T-helper 1 cell (primary cell): ENCODE data around the gene OLA1.

ENCODE experiments used
- DNase-seq, 5 donors: peaks; one replicate each; pipeline ENCODE4 v3.0.0-alpha.2; 2012 to 2020

OLA1 gene

DNA sequence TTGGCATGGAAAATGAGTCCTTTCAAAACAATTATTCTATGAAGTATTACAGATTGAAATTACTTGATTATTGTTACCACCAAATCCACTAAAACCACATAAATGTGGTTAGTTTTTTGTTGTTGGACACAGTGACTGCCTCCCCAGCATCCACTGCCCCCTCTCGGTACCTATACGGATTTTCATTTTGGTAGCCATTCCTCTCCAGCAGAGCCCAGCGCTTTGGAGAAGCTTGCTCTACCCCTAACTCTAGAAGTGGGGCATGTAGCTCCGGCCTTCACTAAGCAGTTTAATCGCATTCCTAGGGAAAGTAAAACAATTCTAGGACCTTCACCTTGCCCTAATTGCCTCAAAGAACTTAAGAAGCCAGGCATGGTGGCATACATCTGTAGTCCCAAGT is 24.2 kb downstream of the OLA1 start:
- DNase-seq = no peak

DNA sequence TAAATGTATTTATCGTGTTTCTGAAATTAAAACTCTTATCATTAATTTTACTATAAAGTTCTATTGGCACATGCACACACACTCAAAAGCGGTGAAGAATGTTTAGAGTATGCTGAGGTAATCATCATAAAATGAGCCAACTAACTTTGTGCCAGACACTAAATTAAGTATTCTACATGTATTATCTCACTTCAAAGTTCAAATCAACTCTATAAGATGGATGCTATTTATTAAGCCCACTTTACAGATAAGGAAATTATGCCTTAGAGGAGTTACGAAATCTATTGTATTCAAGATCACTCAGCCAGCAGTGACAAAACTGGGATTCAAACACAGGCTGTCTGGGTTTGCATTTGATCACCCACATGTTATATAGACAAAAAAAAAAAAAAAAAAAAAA is 24.9 kb downstream of the OLA1 start:
- DNase-seq = no peak

GRCh38 chr2:174222154-174222553 is 26.2 kb downstream of the OLA1 start:
- DNase-seq = no peak

GRCh38 chr2:174219321-174219720 is 29.0 kb downstream of the OLA1 start:
- DNase-seq = no peak

- no peak for DNase-seq
Observed at GRCh38 chr2:174218773-174219172, 29.6 kb downstream of the OLA1 start.

- no peak for DNase-seq
Observed at GRCh38 chr2:174217869-174218268, 30.5 kb downstream of the OLA1 start.

DNA sequence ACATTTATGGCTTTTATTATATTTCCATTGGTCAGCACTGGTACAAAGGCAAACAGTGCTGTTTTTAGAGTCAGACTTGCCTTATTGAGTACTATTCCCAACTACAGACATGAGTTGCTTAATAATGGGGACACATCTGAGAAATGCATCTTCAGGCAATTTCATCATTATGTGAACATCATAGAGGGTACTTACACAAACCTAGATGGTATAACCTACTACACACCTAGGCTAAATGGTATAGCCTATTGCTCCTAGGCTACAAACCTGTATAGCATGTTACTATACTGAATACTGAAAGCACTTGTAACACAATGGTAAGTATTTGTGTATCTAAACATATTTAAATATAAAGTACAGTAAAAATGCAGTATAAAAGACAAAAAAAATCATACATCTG is 36.4 kb downstream of the OLA1 start:
- DNase-seq = no peak

- no peak for DNase-seq
Observed at GRCh38 chr2:174210862-174211261, 37.5 kb downstream of the OLA1 start.

DNA sequence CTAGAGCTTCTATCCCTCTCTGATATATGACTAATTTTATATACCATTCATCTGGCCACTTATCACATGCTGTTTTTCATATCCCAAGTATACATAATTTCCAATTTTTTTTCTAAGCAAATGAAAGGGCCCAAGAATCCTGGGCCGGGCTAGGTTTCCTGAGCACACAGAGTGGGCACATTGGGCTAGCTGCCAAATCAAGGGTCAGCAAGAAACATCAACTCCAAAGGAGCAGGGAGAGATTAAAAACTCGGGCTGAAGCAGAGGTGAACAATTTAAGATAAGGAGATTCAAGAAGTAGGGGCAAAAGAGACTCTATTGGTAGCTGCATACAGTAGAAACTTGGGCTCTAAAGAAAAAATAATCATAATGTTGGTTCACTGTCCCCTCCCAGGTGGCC is 39.0 kb downstream of the OLA1 start:
- DNase-seq = no peak

DNA sequence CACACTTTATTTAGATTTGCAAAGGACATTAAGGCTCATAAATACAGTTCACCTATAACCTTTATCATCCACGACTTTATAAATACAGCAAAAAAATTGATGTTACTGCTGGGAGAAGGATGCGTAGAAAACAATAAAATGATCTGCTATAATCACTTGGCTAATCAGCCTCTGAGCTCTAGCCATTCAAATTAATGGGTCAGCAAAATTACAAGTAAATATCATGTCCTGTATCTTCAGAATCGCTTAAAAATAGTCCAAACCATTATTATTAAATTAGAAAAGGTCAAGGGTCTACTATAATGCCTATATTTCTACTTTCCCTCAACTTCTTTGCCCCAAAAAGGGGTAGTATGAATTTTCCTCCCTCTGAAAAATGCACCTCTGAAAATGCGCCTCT is 40.3 kb downstream of the OLA1 start:
- no peak for DNase-seq

DNA sequence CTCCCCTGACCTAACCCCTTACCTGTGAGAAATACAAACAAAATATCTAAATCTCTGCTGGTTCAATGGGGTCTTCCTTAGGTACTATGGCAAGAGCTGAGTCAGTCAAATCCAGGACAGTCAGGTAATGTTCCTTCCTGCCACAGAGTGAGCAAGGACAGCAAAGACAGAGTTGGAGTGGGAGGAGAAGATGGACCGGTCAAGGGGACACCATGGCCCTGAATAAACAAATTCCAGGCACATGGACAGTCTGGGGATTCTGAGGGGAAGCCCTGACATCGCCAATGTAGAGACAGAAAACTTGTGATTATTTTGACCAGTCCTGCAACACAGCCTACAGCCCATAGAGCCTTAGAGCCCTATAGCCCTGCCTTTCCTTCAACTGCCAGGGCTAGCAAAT is 42.8 kb downstream of the OLA1 start:
- no peak for DNase-seq

DNA sequence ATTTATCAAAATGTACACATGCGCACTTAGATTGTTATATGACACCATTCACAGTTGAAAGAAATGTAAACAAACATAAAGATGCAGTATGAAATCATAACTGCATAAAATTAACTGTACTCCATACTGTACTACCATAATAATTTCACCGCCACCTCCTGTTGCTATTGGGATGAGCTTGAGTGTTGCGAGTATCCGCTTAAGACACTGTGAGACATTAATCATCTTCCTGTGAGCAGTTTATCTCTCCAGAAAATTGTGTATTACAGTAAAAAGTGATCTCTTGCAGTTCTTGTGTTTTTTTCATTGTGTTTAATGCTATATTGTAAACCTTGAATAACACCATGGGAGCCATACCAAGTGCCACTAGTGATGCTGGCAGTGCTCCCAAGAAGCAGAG is 46.1 kb downstream of the OLA1 start:
- no peak for DNase-seq

DNA sequence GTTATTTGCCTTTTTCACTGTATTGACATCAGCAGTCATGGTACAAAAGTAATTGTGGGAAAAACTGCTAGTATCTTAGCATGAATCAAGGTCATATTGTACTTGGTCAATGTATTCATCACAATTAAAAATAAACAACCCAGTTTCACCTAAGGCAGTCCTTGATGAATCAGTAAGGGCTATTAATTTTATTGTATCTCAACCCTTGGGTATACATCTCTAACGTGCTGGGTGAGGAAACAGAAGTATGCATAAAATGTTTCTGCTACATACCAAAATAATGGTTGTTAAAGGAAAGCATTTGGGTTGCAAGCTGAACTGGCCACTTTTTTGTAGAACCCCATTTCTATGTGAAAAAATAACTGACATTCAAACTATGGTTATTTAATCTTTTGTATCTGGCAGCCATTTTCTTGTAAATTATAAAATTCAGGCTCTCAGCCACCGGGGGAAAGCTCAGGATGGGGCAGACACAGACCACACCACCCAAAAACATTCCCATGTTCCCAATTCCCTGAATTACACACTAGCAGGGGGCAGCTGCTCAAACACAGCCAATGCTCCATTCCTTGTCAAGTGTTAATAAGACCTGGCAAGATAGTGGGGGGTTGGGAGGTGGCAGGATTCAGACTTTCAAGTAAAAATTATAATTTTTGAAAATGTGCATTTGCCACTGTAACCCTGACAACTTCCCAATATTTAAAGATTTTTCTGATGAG is 49.3 kb downstream of the OLA1 start:
- no peak for DNase-seq

DNA sequence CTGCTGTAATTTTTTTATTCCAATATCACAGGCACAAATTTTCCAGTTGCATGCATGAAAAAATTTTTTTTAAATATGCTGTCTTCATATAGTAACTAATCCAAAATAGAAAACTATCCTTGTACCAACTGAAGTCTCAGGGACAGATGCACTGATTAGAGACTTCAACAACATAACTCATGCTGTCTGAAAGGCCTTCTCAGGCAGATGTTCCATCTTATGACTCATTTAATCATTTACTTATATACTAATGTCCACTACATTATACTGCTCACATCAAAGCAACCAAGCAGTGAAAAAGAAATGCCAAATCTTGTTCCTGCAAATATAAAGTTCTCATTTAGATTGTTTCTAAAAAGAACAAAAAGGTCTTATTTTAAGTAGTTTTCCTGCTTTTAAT is 53.1 kb downstream of the OLA1 start:
- no peak for DNase-seq

DNA sequence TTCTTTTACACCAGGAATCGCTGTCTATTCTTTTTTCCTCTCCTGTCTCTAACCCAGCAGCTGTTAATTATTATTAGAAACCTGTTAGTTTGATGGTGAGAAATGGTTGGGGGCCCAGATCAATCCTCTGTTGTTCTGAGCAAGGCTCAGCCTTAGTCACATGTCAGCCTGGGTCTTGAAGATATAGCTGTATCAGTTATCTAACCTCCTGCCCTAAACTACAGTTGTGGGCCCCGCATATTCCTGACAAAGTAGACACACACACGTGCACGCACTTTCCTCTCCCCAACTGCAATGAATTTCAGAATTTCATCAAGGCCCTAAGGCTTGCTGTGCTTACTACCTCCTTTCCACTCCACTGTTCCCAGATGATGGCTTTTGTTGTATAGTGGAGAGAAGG is 54.6 kb downstream of the OLA1 start:
- no peak for DNase-seq

DNA sequence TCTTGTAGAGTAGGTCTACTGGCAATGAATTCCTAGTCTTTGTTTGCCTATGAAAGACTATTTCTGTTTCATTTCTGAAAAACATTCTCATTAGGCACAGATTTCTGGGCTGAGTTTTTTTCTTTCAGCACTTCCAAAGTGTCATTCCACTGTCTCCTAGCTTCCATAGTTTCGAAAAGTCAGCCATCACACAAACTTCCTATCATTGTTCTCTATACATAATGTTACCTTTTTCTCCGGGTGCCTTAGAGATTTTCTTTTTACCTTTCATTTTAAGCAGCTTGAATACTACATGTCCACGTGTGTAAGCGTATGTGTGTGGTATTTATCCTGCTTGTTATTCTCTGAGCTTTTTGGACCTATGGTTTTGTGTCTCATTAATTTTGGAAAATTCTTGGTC is 55.7 kb downstream of the OLA1 start:
- no peak for DNase-seq

DNA sequence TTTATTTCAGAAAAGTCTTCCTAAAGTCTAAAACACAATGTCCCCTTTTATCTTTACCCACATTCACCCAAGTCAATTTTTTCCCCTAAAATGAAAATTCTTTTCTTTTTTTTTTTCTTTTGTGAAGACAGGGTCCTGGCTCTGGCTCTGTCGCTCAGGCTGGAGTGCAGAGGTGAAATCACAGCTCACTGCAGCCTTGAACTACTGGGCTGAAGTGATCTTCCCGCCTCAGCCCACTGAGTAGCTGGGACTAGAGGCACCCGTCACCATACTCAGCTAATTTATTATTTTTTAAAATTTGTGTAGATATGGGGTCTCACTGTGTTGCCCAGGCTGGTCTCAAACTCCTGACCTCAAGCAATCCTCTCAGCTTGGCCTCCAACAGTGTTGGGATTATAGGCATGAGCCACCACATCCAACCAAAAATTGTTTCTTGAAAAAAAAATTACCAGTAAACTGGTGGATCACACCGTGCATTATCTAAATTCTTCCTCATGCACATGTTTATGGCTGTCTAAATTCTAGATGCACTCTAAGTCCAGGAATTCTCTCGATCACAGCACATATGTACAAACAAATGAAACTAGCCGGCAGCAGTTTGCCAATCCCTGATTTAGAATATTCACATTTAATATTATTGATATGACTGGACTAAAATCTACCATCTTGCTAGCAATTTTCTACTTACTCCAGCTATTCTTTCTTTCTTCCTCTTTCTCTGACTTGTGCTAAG is 56.8 kb downstream of the OLA1 start:
- no peak for DNase-seq

GRCh38 chr2:174184915-174185314 is 63.4 kb downstream of the OLA1 start:
- no peak for DNase-seq

DNA sequence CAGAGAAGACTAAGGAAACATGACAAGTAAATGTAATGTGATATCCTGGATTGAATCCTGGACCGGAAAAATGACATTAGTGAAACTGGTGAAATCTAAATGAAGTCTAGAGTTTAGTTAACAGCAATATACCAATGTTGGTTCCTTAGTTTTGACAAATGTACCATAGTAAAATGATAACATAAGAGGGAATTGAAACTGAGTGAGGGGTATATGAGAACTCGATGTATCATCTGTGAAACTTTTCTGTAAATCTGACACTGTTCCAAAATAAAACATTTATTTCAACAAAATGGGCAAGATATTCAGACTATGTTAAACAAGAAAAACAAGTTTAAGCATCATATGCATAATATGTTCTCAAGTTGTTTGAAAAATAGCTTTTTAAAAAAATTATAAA is 63.8 kb downstream of the OLA1 start:
- DNase-seq = no peak

DNA sequence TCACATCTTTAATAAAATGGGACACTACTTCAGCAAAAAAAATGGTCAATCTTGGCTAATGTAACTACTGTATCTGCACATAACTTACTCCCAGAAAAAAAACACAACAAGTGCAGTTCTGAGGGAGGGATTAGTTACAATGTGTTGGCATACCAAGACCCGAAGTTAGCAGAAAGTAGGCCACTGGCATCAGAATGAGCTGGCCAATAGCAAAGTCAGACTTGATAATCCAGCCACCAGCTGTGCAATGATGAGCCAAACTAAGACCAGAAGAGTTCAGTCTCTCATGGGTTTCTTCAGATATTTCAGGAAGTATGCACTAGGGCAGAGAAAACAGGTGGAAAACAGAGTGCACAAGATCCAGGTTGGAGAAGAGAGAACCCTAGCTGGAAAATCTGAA is 65.3 kb downstream of the OLA1 start:
- DNase-seq = no peak

- DNase-seq = no peak
Observed at GRCh38 chr2:174181368-174181767, 67.0 kb downstream of the OLA1 start.

DNA sequence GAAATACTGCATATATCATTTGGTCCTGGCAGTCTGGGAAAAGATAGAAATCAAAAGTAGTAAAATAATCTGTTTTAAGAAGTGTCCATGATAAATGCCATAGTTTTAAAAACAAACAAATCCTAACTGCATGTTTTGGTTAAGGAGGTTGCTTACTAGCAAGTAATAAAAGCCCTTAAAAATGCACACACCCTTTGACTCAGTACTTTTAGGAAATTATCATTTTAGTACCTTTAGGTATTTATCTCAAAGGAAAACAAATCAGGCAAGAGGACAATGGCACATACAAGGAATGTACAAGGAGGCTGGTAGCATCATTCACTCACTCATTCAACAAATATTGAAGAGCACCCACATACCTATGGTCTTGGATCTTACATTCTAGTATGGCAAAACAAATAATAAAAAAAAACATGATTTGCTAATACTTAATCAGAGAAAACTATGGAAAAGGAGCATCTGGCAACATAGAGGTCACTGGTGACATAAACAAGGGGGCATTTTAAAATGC is 67.6 kb downstream of the OLA1 start:
- DNase-seq = no peak

GRCh38 chr2:174180165-174180724 is 68.1 kb downstream of the OLA1 start:
- DNase-seq = no peak

DNA sequence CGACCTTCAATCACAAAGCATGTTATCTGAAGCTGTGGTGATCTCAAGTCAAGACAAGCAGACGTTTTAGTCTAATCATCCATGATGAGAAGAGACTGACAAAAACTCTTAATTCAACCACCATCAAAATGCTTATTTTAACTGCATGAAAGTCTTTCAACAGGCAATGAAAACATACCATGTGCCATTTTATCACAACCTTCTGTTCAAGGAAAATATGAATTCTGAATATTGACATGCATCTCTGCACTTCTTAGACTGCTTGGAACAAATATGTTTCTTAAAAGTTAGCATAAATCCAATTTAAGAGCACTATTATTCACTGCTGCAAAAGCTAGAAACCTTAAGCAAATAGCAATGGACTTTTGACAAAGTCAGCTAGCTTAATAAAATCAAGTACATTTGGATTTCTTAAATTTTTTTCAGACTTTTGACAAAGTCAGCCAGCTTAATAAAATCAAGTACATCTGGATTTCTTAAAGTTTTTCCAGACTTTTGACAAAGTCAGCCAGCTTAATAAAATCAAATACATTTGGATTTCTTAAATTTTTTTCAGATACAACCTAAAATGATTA is 70.9 kb downstream of the OLA1 start:
- no peak for DNase-seq
